ENCODE results near the gene KCNAB2.

KCNAB2 gene

DNA sequence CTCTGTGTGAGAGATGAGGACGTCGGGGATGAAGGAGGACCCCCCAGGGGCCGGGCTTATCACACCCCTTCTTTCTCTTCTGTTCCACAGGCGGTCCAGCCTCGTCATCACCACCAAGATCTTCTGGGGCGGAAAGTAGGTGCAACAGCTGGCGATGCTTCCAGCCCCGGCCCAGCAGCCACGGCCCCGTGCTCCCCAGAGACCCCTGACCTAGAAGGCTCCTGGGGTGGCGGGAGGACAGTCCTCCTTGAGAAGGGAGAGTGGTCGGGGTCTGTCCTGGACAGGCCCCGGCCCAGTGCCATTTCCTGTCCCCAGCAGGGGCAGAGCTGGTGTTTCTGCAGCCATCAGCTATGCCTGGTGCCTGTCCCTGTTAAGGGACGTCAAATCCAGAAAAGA is 41.7 kb downstream of the KCNAB2 start:
- Histone ChIP-seq H3K9ac (ENCODE audit: low read length) (no peak overlapping the region), H3K36me3 (ENCODE audit: insufficient read depth, low read length) (peaks cover 9% of the 10 kb centered on the region; the same call in 1 of the 2 replicates), H4K20me1 (ENCODE audit: insufficient read depth, low read length) (no peaks in the 10 kb centered on the region), H3K4me3 (ENCODE audit: low read depth, low read length, poor library complexity, severe bottlenecking) (no peak overlapping the region), H3K27me3 (ENCODE audit: insufficient read depth, low read length) (no peaks in the 10 kb centered on the region), H3F3A (ENCODE audit: insufficient read depth, low read length) (no peaks in the 10 kb centered on the region), H2AFZ (ENCODE audit: low read length) (no peak overlapping the region), H3K4me2 (ENCODE audit: low read length) (no peak overlapping the region), H3K79me2 (ENCODE audit: insufficient read depth, low read length) (no peaks in the 10 kb centered on the region), H3K4me1 (ENCODE audit: insufficient read depth, low read length, severe bottlenecking) (no peaks in the 10 kb centered on the region), H3K9me3 (ENCODE audit: low read length) (no peaks in the 10 kb centered on the region), H3K9me2 (ENCODE audit: low read depth, low read length) (no peaks in the 10 kb centered on the region), H3K27ac (ENCODE audit: low read depth, low read length, poor library complexity, severe bottlenecking) (no peak overlapping the region)
- no peak for TF ChIP-seq EZH2 (IDR thresholded peaks at IDR 0.05; ENCODE audit: borderline replicate concordance, low read length)
- TF ChIP-seq, protein P1, sequence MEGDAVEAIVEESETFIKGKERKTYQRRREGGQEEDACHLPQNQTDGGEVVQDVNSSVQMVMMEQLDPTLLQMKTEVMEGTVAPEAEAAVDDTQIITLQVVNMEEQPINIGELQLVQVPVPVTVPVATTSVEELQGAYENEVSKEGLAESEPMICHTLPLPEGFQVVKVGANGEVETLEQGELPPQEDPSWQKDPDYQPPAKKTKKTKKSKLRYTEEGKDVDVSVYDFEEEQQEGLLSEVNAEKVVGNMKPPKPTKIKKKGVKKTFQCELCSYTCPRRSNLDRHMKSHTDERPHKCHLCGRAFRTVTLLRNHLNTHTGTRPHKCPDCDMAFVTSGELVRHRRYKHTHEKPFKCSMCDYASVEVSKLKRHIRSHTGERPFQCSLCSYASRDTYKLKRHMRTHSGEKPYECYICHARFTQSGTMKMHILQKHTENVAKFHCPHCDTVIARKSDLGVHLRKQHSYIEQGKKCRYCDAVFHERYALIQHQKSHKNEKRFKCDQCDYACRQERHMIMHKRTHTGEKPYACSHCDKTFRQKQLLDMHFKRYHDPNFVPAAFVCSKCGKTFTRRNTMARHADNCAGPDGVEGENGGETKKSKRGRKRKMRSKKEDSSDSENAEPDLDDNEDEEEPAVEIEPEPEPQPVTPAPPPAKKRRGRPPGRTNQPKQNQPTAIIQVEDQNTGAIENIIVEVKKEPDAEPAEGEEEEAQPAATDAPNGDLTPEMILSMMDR (IDR thresholded peaks at IDR 0.05; ENCODE audit: low read length): no peak

DNA sequence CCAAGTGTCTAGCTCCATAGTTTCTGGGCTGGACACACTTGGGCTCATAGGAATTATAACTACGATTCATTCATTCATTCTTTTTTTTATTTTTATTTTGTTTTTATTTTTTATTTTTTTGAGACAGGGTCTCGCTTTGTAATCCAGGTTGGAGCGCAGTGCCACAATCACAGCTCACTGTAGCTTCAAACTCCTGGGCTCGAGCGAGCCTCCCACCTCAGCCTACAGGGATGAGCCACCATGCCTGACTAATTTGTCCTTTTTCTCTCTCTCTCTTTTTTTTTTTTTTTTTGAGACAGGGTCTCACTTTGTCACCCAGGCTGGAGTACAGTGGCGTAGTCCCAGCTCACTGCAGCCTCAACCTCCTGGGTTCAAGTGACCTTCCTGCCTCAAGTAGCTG is 42.3 kb downstream of the KCNAB2 start:
- Histone ChIP-seq H3K9me2 (ENCODE audit: low read depth, low read length) (no peaks in the 10 kb centered on the region), H3K79me2 (ENCODE audit: insufficient read depth, low read length) (no peaks in the 10 kb centered on the region), H3K4me1 (ENCODE audit: insufficient read depth, low read length, severe bottlenecking) (no peaks in the 10 kb centered on the region), H3F3A (ENCODE audit: insufficient read depth, low read length) (no peaks in the 10 kb centered on the region), H3K9me3 (ENCODE audit: low read length) (no peaks in the 10 kb centered on the region), H3K27me3 (ENCODE audit: insufficient read depth, low read length) (no peaks in the 10 kb centered on the region), H3K9ac (ENCODE audit: low read length) (no peak overlapping the region), H3K4me2 (ENCODE audit: low read length) (no peak overlapping the region), H4K20me1 (ENCODE audit: insufficient read depth, low read length) (no peaks in the 10 kb centered on the region), H3K4me3 (ENCODE audit: low read depth, low read length, poor library complexity, severe bottlenecking) (no peak overlapping the region), H2AFZ (ENCODE audit: low read length) (no peak overlapping the region), H3K27ac (ENCODE audit: low read depth, low read length, poor library complexity, severe bottlenecking) (no peak overlapping the region), H3K36me3 (ENCODE audit: insufficient read depth, low read length) (peaks cover 6% of the 10 kb centered on the region; the same call in 1 of the 2 replicates)
- TF ChIP-seq, protein P1 (IDR thresholded peaks at IDR 0.05; ENCODE audit: low read length): no peak
- no peak for TF ChIP-seq EZH2 (IDR thresholded peaks at IDR 0.05; ENCODE audit: borderline replicate concordance, low read length)

DNA sequence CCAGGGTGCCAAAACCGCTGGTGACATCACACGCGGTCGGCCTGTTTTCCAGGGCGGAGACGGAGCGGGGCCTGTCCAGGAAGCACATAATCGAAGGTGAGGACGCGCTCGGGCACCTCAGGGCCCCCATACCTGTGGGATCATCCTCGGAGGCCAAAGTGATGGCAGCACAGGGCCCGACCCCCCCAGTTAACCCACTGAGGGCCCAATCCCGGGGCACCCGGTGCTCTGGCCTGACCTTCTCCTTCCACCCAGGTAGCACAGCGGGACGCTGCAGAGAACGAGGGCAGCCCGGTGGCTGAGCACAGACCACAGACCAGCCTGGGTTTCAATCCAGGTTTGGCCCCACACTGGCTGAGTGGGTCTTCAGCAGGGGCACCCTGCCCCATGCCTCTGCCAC is 43.3 kb downstream of the KCNAB2 start:
- Histone ChIP-seq H3F3A (ENCODE audit: insufficient read depth, low read length) (no peaks in the 10 kb centered on the region), H3K4me3 (ENCODE audit: low read depth, low read length, poor library complexity, severe bottlenecking) (no peak overlapping the region), H3K79me2 (ENCODE audit: insufficient read depth, low read length) (no peaks in the 10 kb centered on the region), H3K9me2 (ENCODE audit: low read depth, low read length) (no peaks in the 10 kb centered on the region), H4K20me1 (ENCODE audit: insufficient read depth, low read length) (no peaks in the 10 kb centered on the region), H3K36me3 (ENCODE audit: insufficient read depth, low read length) (peaks cover 15% of the 10 kb centered on the region; the same call in 1 of the 2 replicates), H3K27ac (ENCODE audit: low read depth, low read length, poor library complexity, severe bottlenecking) (no peak overlapping the region), H3K9ac (ENCODE audit: low read length) (no peak overlapping the region), H3K4me1 (ENCODE audit: insufficient read depth, low read length, severe bottlenecking) (no peaks in the 10 kb centered on the region), H3K9me3 (ENCODE audit: low read length) (no peaks in the 10 kb centered on the region), H3K27me3 (ENCODE audit: insufficient read depth, low read length) (no peaks in the 10 kb centered on the region), H3K4me2 (ENCODE audit: low read length) (no peak overlapping the region), H2AFZ (ENCODE audit: low read length) (no peak overlapping the region)
- TF ChIP-seq EZH2 (IDR thresholded peaks at IDR 0.05; ENCODE audit: borderline replicate concordance, low read length): no peak
- TF ChIP-seq, protein P1 (IDR thresholded peaks at IDR 0.05; ENCODE audit: low read length): no peak
